ENCODE data around the gene PIP4K2A. TPM values are rescaled to one million over a fixed set of nuclear protein-coding genes. Genes with fewer than 3 reads are reported as not detected.

PIP4K2A gene
- total and polyA plus RNA-seq, 10 donors: 30.1 to 168 (median 101) TPM

- peak overlapping the region in 7 of 8 donors; percentile 61 to 92 (median 84) for H3K27ac ChIP-seq
- no peak for TF ChIP-seq POLR2A (IDR thresholded peaks at IDR 0.05)
- peaks cover 0 to 65% (median 0%) of the 10 kb centered on the region in 6 donors for H3K36me3 ChIP-seq
- intact Hi-C loops (cut with DNase I; ENCODE audit: low total_unique reads): no loop called here
- H3K4me3 ChIP-seq: no peak overlapping the region
- H3K4me1 ChIP-seq: peaks cover 56 to 100% (median 86%) of the 10 kb centered on the region in 6 donors
- DNase-seq: no peak
- WGBS, 5 donors: 90 to 97% (median 93%) methylated on average over 5 of the region's 5 CpGs
- H3K9me3 ChIP-seq: no peaks in the 10 kb centered on the region
- no peaks in the 10 kb centered on the region for H3K27me3 ChIP-seq (replicated peaks in 1 of 7)
Observed at GRCh38 chr10:22601618-22602017, 112.8 kb downstream of the PIP4K2A start.

GRCh38 chr10:22599636-22600228 lies 114.6 kb downstream of the PIP4K2A start:
- WGBS, 5 donors: 80 to 89% (median 86%) methylated on average over 11 of the region's 11 CpGs
- H3K27ac ChIP-seq: peak overlapping the region in 7 of 8 donors; percentile 49 to 92 (median 84)
- no peak overlapping the region for H3K4me3 ChIP-seq
- no peak for DNase-seq
- H3K36me3 ChIP-seq: peaks cover 0 to 80% (median under 1%) of the 10 kb centered on the region in 6 donors
- TF ChIP-seq POLR2AphosphoS5 (IDR thresholded peaks at IDR 0.05): no peak
- no peaks in the 10 kb centered on the region for H3K27me3 ChIP-seq (replicated peaks in 1 of 7)
- H3K4me1 ChIP-seq: peaks cover 50 to 98% (median 78%) of the 10 kb centered on the region in 6 donors
- intact Hi-C loops (cut with DNase I; ENCODE audit: low total_unique reads): no loop called here
- H3K9me3 ChIP-seq: no peaks in the 10 kb centered on the region

- Histone ChIP-seq H3K27me3 (replicated peaks in 1 of 7) (no peaks in the 10 kb centered on the region), H3K36me3 (peaks cover 0 to 79% (median 2%) of the 10 kb centered on the region in 6 donors), H3K4me3 (no peak overlapping the region), H3K4me1 (peaks cover 44 to 98% (median 75%) of the 10 kb centered on the region in 6 donors), H3K27ac (peak overlapping the region in 7 of 8 donors; percentile 49 to 92 (median 84)), H3K9me3 (no peaks in the 10 kb centered on the region)
- intact Hi-C loops (cut with DNase I; ENCODE audit: low total_unique reads): no loop called here
- DNase-seq: no peak
- WGBS, 5 donors: 59 to 77% (median 68%) methylated on average over 4 of the region's 4 CpGs
- TF ChIP-seq CTCF (IDR thresholded peaks at IDR 0.05 in 8 of 11, conservative IDR thresholded peaks at IDR 0.05 in 3 of 11) (no peak), POLR2AphosphoS5 (IDR thresholded peaks at IDR 0.05) (peak in 1 of 3 donors; percentile 13), POLR2A (IDR thresholded peaks at IDR 0.05) (no peak)
Observed at GRCh38 chr10:22599048-22599561, 115.3 kb downstream of the PIP4K2A start.

- H3K27me3 ChIP-seq (replicated peaks in 1 of 7): no peaks in the 10 kb centered on the region
- H3K4me1 ChIP-seq: peaks cover 44 to 98% (median 74%) of the 10 kb centered on the region in 6 donors
- H3K9me3 ChIP-seq: no peaks in the 10 kb centered on the region
- no peak for TF ChIP-seq POLR2A (IDR thresholded peaks at IDR 0.05)
- peak in 1 of 3 donors; percentile 58 for TF ChIP-seq POLR2AphosphoS5 (IDR thresholded peaks at IDR 0.05)
- peaks cover 0 to 78% (median 2%) of the 10 kb centered on the region in 6 donors for H3K36me3 ChIP-seq
- peak overlapping the region; percentile 49 to 92 (median 80) for H3K27ac ChIP-seq
- no peak for DNase-seq
- 64 to 74% (median 69%) methylated on average over 3 of the region's 3 CpGs for WGBS, 5 donors
- H3K4me3 ChIP-seq: no peak overlapping the region
- intact Hi-C loops (cut with DNase I; ENCODE audit: low total_unique reads): no loop called here
Observed at GRCh38 chr10:22598478-22598877, 115.9 kb downstream of the PIP4K2A start.

GRCh38 chr10:22597138-22597537 lies 117.2 kb downstream of the PIP4K2A start:
- WGBS, 5 donors: 33 to 62% (median 46%) methylated on average over 5 of the region's 5 CpGs
- H3K9me3 ChIP-seq: no peaks in the 10 kb centered on the region
- DNase-seq: peak; percentile 84
- peak overlapping the region; percentile 1 to 92 (median 80) for H3K27ac ChIP-seq
- intact Hi-C loops (cut with DNase I; ENCODE audit: low total_unique reads): no loop called here
- H3K36me3 ChIP-seq: peaks cover 0 to 77% (median 2%) of the 10 kb centered on the region in 6 donors
- TF ChIP-seq POLR2AphosphoS5 (IDR thresholded peaks at IDR 0.05) (peak in 2 of 3 donors; percentile 67 to 88), CTCF (IDR thresholded peaks at IDR 0.05 in 8 of 11, conservative IDR thresholded peaks at IDR 0.05 in 3 of 11) (no peak)
- no peaks in the 10 kb centered on the region for H3K27me3 ChIP-seq (replicated peaks in 1 of 7)
- H3K4me1 ChIP-seq: peaks cover 44 to 97% (median 81%) of the 10 kb centered on the region in 6 donors
- H3K4me3 ChIP-seq: no peak overlapping the region

Measured in spleen (tissue), 11 donors.